Sigmoid colon (tissue), 4 donors: ENCODE data around the gene SETBP1.

Experiments
- POLR2A ChIP-seq, 2 donors: fragments of 450-650 bp; IDR thresholded peaks; one replicate each; pipeline ENCODE4 v1.6.1; 2016; ENCODE audit warnings: antibody characterized with exemption in 2 of 2, mild to moderate bottlenecking in 2 of 2, moderate library complexity in 2 of 2
- POLR2AphosphoS5 ChIP-seq, 4 donors: sonication (generic); formaldehyde crosslinking; IDR thresholded peaks; one replicate each; pipeline ENCODE4 v1.6.1; 2017; ENCODE audit warnings: antibody characterized with exemption in 4 of 4

GRCh38 chr18:45026162-45026561 is 345.5 kb downstream of the SETBP1 start:
- TF ChIP-seq POLR2A (IDR thresholded peaks at IDR 0.05) (no peak), POLR2AphosphoS5 (IDR thresholded peaks at IDR 0.05) (no peak)
